ENCODE results near the gene CNKSR1.

Gene CNKSR1

DNA sequence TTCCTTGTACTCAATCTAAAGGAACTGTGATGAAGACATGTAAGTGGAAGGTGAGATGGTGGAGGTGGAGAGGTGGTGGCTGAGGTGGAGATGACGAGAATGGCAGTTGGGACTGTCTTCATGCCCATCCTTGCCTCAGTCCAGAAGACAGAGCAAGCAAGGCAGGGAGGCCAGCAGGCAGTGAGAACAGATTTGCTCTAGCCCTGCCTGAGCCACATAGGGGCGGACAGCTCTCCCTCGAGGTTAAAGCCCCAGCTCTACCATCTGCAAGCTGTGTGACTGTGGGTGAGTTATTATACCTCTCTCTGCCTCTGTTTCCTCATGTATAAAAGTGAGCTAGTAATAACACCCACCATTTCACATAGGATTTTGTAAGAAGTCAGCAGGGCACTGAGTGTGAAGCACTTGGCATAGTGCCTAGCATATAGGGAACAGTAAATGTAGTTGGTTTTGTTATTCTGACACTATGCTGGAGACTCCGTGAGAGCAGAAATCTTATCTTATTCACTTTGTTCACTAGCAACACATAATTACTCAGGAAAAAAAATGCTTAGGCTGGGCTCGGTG, 23.2 kb upstream of the CNKSR1 start:
- H3K27ac Mint-ChIP-seq, result peak overlapping the region in 1 of 3 experiments; percentile 52
- TF ChIP-seq, protein P1, sequence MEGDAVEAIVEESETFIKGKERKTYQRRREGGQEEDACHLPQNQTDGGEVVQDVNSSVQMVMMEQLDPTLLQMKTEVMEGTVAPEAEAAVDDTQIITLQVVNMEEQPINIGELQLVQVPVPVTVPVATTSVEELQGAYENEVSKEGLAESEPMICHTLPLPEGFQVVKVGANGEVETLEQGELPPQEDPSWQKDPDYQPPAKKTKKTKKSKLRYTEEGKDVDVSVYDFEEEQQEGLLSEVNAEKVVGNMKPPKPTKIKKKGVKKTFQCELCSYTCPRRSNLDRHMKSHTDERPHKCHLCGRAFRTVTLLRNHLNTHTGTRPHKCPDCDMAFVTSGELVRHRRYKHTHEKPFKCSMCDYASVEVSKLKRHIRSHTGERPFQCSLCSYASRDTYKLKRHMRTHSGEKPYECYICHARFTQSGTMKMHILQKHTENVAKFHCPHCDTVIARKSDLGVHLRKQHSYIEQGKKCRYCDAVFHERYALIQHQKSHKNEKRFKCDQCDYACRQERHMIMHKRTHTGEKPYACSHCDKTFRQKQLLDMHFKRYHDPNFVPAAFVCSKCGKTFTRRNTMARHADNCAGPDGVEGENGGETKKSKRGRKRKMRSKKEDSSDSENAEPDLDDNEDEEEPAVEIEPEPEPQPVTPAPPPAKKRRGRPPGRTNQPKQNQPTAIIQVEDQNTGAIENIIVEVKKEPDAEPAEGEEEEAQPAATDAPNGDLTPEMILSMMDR (IDR thresholded peaks at IDR 0.05; ENCODE audit: unreplicated experiment in 3 of 3), result no peak

DNA sequence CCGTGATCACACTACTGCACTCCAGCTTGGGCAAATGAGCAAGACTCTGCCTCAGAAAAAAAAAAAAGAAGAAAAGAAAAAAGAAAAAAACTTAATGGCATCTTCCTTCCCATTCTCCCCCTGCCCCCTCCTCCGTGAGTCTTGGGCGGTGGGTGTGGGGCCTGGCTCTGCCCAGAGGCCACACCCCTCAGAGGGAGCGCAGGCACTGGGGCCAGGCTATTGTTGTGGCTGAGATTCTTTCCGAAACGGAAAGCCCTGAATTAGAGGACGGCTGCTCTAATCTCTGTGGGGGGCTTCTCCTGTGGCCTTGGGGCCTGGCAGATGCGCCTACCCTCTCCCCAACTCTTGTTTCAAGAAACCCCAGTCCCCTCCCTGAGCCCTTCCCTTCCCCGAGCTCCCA, 22.5 kb upstream of the CNKSR1 start:
- Mint-ChIP-seq H3K27ac (no peak overlapping the region), H3K4me3 (peak overlapping the region in 1 of 3 experiments; percentile 41), H3K9me3 (no peaks in the 10 kb centered on the region), H3K27me3 (ENCODE audit: low read depth) (peaks cover 54% of the 10 kb centered on the region), H3K4me1 (peaks cover 45% of the 10 kb centered on the region), H3K36me3 (ENCODE audit: low read depth) (no peaks in the 10 kb centered on the region)
- TF ChIP-seq, protein P1 (IDR thresholded peaks at IDR 0.05; ENCODE audit: unreplicated experiment in 3 of 3), result no peak

More for the DNA sequence above, 23.2 kb upstream of the CNKSR1 start:
- peaks cover 38% of the 10 kb centered on the region for H3K4me1 Mint-ChIP-seq
- H3K27me3 Mint-ChIP-seq (ENCODE audit: low read depth), result peaks cover 49% of the 10 kb centered on the region
- no peak overlapping the region for H3K4me3 Mint-ChIP-seq
- no peaks in the 10 kb centered on the region for H3K36me3 Mint-ChIP-seq (ENCODE audit: low read depth)
- no peaks in the 10 kb centered on the region for H3K9me3 Mint-ChIP-seq

DNA sequence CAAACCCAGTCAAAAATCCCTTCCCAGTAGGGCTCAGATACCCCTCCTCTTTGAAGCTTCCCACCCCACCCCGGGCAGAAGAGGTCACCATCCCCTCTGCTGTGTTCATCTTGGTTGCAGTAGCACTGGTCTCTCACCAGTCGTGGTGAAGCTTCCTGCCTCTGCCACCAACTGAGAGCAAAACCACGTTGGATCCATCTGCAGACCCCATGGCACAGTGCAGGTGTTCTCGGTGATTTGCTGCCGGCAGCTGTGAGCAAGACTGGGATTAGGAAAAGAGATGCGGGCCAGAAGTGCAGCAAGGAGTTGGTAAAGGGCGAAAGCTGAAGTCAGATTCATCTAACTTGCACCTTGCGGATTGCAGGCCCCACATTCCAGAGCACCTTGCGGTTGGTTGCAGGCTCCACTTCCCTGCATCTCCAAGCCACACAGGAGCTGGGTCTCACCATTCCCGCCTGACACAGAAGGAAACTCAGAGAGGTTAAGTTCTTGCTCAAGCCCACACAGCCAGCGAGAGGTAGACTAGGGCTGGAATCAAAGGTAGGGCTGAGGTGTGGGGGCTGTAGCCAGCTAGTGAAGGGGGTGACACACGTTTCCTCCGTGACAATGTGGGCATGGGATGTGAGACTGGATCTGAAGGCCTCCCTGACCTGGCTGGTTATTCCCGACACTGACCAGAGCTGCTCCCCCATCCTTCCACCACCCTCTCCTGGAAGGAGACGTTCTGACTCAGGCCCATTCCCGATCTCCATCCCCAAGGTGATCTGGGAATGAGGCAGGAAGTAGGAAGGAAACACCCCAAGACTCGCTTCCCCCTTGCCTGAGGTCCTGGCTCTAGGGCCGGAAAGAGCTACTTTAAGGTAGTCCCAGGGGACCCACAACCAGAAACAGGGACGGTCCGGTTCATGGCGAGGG, 21.7 kb upstream of the CNKSR1 start:
- TF ChIP-seq, protein P1 (IDR thresholded peaks at IDR 0.05; ENCODE audit: unreplicated experiment in 3 of 3), result no peak
- Mint-ChIP-seq H3K27me3 (ENCODE audit: low read depth) (peaks cover 54% of the 10 kb centered on the region), H3K36me3 (ENCODE audit: low read depth) (no peaks in the 10 kb centered on the region), H3K4me3 (peak overlapping the region in 1 of 3 experiments; percentile 54), H3K9me3 (no peaks in the 10 kb centered on the region), H3K27ac (no peak overlapping the region), H3K4me1 (peaks cover 46% of the 10 kb centered on the region)

DNA sequence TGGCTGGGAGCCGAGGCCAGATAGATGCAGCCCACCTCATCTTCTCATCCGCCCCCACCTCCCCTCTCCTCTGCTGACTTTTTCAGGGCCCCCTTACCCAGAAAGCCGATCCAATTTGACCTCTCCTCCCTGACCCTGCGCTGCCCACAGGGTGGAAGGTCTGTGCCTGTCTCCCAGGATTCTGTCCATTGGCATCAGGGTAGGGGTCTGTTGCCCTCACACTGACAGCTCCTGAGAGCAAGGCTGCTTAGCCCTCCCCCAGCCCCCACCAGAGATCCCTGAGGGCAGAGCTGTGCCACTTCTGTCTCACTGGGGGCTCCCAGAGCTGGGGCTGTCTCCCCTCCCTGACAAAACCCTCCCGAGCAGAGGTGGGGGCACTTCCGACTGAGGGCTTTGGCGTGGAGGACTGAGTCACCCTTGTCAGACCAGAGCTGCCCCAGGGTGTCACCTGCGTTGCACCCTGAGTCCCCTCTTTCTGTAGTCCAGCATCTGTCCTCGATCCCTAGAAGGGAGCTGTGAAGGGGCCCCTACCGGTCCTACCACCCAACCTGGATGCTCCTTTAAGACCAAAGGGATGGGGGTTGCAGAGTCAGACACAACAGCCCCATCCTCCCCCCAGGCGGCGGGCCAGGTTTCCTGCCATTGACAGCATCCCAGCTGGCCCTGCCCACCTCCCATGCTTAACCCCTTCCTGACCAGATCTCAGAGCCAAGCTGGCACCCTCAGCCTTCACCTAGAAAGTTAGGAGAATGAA, 20.8 kb upstream of the CNKSR1 start:
- Mint-ChIP-seq H3K4me3 (peak overlapping the region in 2 of 3 experiments; percentile 54 to 60), H3K27ac (no peak overlapping the region), H3K27me3 (ENCODE audit: low read depth) (peaks cover 54% of the 10 kb centered on the region), H3K36me3 (ENCODE audit: low read depth) (no peaks in the 10 kb centered on the region), H3K4me1 (peaks cover 46% of the 10 kb centered on the region), H3K9me3 (no peaks in the 10 kb centered on the region)
- TF ChIP-seq, protein P1 (IDR thresholded peaks at IDR 0.05; ENCODE audit: unreplicated experiment in 3 of 3), result no peak

DNA sequence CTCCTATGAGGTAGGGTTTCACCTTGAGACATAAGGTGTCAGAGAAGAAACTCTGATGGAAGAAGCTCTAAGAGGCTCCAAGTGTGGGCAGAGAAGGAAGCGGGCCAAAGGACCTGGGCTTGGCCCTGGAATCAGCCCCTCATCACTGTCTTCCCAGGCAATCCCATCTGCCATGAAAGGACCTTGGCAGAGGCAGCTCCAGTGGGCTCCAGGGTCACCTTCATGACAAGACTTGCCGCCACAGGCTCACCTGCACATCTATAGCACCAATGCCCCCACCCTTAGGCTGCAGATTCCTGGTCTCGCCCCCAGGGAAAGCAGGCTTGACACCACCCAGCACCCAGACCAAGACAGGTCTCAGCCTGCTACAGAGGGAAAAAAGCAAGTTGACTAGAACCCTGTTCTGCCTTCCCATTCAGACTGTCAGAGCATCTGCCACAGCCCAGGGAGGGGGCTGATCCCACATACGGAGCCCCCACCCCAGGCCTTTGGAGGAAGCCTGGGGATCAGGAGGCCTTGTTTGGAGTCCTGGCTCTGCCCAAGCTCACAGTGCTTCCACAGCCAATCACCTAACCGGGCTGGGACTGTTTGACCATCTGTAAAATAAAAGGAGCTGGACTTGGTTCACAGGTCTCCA, 18.9 kb upstream of the CNKSR1 start:
- Mint-ChIP-seq H3K9me3 (no peaks in the 10 kb centered on the region), H3K4me1 (peaks cover 51% of the 10 kb centered on the region), H3K4me3 (peak overlapping the region; percentile 77 to 79 (median 77)), H3K27ac (peak overlapping the region; percentile 52 to 73 (median 60)), H3K27me3 (ENCODE audit: low read depth) (peaks cover 55% of the 10 kb centered on the region), H3K36me3 (ENCODE audit: low read depth) (no peaks in the 10 kb centered on the region)
- TF ChIP-seq, protein P1 (IDR thresholded peaks at IDR 0.05; ENCODE audit: unreplicated experiment in 3 of 3), result no peak

All from nephron (organoid).